Renal cortical epithelial cell (primary cell): Measurements from ENCODE around the gene EHBP1. TPM values are rescaled to one million over a fixed set of nuclear protein-coding genes. Genes with fewer than 3 reads are reported as not detected.
"Not testable (repeated sequence)": the region's sequence is repeated elsewhere in the genome, so short reads cannot be mapped to it uniquely, and the experiment has no call there.

Source experiments
- DNase-seq: peaks from one replicate; pipeline ENCODE4 v3.0.0-alpha.2; 2011; ENCODE audit warnings: low read depth
- total RNA-seq: library from RNA; depleted of rRNA; stranded (reverse); fragments of >200 nt; gene quantifications from 2 replicates; pipeline ENCODE4 v1.2.3, GENCODE V29; 2014

The EHBP1 gene
- total RNA-seq, 1 donor from 2014 or later, result 97.9 TPM

GRCh38 chr2:62705859-62706720 is 577 bp downstream of the EHBP1 start:
- peak; percentile 31 for DNase-seq

DNA sequence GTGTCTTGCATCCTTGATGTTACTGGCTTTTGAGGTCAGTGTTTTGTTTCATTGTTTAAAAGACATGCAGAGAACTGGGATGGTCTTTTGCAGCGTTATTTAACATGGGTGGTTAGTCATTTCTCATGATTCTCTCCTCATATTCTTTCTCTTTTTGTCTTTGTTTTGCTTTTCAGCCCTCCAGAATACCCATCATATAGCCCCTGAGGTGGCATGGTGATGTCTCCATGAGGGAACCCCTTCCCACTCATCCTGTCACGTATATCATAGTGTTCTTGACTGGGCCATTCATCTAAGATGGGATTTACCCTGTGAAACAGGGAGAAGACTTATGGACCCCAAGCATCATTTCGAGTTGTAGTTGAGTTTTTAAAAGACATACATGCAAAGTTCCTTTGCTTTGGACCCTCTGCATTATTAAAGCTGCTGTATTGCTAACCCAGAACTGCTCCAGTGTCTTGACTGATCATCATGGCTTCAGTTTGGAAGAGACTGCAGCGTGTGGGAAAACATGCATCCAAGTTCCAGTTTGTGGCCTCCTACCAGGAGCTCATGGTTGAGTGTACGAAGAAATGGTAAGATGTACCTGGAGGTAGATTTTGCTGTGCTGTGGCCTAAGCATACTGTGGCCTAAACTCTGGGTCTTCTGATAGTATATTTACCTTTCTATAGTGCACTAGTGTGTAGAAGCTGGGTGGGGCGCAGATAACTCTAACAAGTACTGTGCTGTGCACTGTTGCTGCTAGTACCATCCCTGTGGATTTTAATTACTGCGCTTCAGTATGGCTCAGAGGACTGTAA is 1.4 kb downstream of the EHBP1 start:
- no peak for DNase-seq

DNA sequence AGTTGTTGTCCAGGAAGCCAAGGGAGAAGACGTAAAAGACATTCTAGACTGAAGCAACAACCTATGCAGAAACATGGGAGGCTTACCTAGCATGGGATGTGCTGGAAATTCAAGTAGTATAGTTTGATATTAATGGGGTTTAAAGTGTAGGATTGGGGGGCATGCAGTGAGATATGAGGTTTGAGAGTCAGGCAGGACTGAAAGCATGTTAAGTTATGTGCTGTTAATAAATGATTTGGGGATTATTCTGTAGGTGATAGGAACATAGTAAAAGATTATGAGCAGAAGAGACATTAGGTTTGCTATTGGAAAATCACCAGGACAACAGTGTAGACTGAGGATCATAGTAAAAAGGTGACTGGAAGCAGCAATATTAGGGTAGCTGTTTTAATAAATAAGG is 3.2 kb downstream of the EHBP1 start:
- DNase-seq, result no peak

DNA sequence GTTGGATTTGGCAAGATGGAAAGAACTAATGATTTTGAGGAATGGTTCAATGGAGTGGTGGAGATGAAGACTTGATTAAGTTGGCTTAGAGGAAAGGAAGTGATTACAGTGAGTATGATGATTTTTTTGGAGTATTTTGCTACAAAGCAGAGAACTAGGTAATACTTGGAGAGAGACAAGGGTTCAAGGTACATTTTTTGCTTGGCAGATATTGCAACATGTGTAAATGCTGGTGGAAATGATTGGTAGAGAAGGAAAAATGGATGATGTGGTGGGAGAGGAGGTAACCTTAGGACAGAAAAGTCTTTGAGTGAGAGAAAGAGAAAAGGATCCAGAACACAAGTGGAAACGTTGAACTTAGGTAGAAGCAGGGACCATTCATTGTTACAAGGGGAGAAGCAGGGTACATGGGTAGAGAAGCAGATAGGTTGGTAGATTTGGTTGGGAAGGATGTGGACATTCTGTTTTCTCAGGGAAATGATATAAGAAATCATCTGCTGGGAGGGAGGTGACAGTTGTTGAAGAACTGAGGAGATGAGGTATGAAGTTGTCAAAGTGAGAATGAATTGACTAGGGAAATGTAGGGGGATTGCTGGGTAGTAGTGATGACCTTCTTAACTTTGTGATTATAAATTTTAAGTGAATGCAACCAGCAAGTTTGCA is 6.5 kb downstream of the EHBP1 start:
- no peak for DNase-seq

DNA sequence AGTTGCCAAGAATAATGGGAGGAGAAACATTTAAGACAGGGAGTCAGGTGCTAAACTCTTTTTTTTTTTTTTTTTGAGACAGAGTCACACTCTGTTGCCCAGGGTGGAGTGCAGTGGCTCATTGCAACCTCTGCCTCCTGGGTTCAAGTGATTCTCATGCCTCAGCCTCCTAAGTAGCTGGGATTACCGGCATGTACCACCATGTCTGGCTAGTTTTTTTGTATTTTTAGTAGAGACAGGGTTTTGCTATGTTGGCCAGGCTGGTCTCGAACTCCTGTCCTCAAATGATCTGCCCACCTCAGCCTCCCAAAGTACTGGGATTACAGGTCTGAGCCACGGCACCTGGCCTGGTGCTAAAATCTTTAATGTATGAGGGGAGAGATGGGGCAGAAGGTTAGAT is 7.7 kb downstream of the EHBP1 start:
- not testable (repeated sequence) for DNase-seq

- no peak for DNase-seq
Measured at GRCh38 chr2:62713837-62714236, 8.3 kb downstream of the EHBP1 start.

GRCh38 chr2:62716768-62717167 is 11.3 kb downstream of the EHBP1 start:
- DNase-seq, result no peak

- no peak for DNase-seq
Measured at GRCh38 chr2:62717503-62718081, 12.1 kb downstream of the EHBP1 start.

- no peak for DNase-seq
Measured at GRCh38 chr2:62718225-62718822, 12.8 kb downstream of the EHBP1 start.

- DNase-seq, result no peak
Measured at GRCh38 chr2:62719757-62720156, 14.2 kb downstream of the EHBP1 start.

DNA sequence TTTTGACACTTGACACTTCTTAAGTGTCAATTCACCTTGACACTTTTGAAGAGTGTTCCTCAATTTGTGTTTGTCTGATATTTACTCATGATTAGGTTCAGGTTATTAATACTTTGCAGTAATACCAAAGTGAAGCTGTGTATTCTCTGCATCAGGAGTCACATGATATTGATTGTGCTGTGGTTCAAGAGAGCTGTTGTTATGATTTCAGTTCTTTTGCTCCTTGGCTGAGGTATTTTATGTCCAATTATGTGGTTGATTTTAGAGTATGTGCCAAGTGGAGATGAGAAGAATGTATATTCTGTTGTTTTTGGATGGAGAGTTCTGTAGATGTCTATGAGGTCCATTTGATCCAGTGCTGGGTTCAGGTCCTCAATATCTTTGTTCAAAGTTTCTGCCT is 17.2 kb downstream of the EHBP1 start:
- DNase-seq, result no peak

DNA sequence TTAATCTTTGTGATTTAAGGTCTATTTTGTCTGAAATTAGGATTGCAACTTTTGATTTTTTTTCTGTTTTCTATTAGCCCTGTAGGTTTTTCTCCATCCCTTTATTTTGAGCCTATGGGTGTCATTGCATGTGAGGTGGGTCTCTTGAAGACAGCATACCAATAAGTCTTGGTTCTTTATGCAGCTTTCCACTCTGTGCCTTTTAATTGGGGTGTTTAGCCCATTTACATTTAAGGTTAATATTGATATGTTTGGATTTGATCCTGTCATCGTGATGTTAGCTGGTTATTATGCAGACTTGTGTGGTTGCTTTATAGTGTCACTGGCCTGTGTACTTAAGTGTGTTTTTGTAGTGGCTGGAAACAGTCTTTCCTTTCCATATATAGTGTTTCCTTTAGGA is 17.7 kb downstream of the EHBP1 start:
- DNase-seq, result no peak

DNA sequence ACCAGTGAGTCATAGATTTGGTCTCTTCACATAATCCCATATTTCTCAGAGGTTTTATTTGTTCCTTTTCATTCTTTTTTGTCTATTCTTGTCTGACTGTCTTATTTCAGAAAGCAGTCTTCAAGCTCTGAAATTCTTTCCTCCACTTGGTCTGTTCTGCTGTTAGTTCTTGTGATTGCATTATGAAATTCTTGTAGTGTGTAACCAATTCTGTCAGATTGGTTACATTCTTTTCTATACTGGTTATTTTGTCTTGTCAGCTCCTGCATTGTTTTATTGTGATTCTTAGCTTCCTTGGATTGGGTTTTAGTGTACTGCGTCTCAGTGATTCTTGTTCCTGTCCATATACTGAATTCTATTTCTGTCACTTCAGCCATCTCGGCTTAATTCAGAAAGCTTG is 18.6 kb downstream of the EHBP1 start:
- DNase-seq, result no peak

DNA sequence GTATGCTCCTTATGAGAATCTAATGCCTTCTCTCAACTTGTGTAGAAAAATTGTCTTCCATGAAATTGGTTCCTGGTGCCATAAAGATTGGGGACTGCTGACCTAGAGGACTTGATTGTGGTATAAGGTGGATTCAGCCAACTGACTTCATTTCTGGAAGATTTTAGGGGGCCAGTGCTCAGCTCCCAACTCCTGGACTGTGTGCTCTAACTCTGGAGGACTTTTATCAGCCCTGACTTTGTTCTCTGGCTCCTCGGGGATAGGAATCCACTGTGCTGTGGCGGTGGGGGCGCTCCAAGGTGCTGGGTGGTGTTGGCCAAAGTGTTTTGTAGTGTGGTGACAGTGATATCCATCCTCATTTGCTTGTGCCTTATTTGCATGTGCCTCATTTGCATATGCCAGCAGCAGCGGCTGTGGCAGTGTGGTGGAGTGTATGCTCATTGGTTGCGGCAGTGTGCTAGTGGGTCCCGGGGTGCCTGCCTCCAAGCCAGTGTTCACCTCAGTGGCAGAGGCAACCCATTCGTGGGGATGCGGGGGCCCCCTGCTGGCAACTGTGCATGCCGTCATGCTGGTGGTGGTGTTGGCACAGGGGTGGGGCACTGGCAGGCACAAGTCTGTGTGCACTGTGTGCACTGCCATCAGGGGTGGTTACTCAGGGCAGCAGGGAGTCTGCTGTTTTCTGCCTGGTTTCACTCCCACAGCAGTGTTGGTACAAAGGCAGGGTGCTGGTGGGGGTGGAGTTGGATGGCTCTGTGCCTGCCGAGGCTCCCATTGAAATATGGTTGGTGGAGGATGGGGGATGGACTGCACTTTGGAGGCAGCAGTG is 19.6 kb downstream of the EHBP1 start:
- no peak for DNase-seq

DNA sequence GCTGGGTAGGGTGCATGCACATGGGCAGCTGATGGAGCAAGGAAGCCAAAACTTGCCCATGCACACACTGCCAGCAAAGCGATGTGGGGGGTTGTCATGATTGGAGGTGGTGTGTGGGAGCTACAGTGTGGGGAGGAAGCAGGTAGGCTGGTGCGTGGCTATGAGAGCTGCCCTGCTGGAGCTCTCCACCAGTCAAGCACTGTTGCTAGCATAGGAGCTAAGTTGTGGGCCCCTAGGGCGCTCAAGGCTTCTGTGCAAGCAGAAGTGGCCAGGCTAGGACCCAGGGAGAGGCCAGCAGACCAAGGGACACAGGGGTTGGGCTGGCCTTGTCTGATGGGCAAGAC is 20.2 kb downstream of the EHBP1 start:
- no peak for DNase-seq

DNA sequence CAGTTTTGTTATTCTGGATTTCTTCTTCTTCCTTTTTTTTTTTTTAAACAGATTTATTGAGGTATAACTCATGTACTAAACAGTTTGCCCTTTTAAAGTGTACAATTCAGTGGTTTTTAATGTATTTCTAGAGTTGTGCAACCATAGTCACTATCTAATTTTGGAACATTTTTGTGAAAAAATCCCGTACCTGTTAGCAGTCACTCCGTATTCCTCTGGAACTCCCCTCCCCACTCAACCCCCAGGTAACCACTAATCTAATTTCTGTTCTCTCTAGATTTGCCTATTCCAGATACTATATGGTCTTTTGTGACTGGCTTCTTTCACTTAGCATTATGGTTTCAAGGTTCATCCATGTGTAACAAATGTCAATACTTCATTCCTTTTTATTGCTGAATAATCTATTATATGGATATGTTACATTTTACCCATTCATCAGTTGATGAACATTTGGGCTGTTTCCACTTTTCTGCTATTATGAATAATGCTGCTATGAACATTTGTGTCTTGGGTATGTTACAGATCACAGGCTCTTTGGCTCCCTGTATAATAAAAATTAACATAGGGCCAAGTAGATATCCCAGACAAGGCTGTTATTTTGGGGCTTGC is 21.9 kb downstream of the EHBP1 start:
- no peak for DNase-seq

DNA sequence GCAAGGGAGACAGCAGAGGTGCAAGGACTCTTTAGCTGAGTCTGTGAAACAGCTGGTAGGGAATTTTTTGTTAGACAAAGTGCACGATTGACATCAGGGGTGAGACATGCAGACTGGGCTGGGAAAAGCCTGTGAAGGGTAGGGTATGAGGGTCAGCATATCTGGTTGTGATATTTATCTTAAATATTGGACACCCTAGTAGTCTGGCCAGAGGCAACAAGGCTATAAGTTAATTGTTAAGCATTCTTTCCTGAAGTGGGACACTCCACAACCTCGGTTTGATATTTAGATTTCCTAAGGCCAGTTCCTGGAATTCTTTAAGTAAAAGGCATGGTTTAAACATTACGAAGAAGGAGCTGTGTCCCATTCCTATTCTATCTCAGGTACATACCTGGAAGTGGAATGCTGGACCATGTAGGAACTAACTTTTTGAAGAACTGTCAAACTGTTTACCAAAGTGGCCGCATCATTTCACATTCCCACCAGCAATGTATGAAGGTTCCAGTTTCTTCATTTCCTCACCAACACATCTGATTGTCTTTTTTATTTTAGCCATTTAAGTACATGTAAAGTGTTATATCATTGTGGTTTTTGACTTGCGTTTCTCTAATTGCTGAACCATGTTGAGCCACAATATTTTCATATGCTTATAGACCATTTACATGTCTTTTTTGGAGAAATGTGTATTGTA is 22.5 kb downstream of the EHBP1 start:
- no peak for DNase-seq

DNA sequence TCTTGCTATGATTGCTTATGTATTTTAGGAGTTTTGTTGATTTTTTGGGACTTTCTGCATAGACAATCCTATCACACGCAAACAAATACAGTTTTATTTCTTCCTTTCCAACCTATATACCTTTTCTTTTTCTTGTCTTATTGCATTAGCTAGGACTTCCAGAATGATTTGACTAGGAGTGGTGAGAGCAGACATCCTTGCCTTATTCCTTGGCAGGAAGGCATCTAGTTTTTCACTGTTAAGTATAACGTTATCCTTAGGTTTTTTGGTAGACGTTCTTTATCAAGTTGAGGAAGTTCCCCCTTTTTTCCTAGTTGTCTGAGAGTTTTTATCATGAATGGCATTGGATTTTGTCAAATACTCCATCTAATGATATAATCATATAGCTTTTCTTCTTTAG is 25.8 kb downstream of the EHBP1 start:
- no peak for DNase-seq

DNA sequence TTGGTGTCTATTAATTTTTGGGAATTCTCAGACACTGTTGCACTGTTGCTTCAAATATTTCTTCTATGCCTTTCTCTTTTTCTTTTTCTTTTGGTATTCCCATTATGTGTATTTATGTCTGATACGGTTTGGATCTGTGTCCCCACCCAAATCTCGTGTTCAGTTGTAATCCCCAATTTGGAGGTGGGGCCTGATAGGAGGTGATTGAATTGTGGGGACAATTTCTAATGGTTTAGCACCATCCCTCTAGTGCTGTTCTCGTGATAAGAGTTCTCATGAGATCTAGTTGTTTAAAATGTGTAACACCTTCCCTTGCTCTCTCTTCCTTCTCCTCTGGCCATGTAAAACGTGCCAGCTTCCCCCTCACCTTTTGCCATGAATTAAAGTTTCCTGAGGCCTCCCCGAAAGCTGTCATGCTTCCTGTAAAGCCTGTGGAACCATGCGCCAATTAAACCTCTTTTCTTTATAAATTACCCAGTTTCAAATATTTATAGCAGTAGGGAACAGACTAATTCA is 26.8 kb downstream of the EHBP1 start:
- no peak for DNase-seq

GRCh38 chr2:62733546-62733945 is 28.0 kb downstream of the EHBP1 start:
- DNase-seq, result no peak
